Vagina (tissue), 2 donors: Measurements from ENCODE around the gene ITIH3. TPM values are rescaled to one million over a fixed set of nuclear protein-coding genes. Genes with fewer than 3 reads are reported as not detected.
A peak's percentile ranks its signal among the peaks of the same experiment; 100 is the strongest.

Experiments
- DNase-seq, 2 donors: peaks; one replicate each; pipeline ENCODE4 v3.0.0-alpha.2; 2017; ENCODE audit errors: extremely low spot score in 2 of 2
- H3K27ac ChIP-seq: fragments of 200-600 bp; sonication (generic); one replicate; pipeline ENCODE4 v1.5.1; 2019
- H3K27me3 ChIP-seq: fragments of 200-600 bp; sonication (generic); one replicate; pipeline ENCODE4 v1.5.1; 2019
- H3K36me3 ChIP-seq, 2 donors: fragments of 200-600 bp; sonication (generic); one replicate each; pipeline ENCODE4 v1.5.1; 2017 to 2019
- H3K4me1 ChIP-seq: fragments of 200-600 bp; sonication (generic); one replicate; pipeline ENCODE4 v1.5.1; 2019
- H3K4me3 ChIP-seq, 2 donors: fragments of 200-600 bp; sonication (generic); 1 replicate in 1 of 2; 2 replicates in 1 of 2; pipeline ENCODE4 v1.5.1; 2016 to 2019
- H3K9me3 ChIP-seq: fragments of 200-600 bp; sonication (generic); one replicate; pipeline ENCODE4 v1.5.1; 2019
- CTCF ChIP-seq, 3 experiments: fragments of 450-650 bp in 2 of 3; fragments of 200-600 bp in 1 of 3; sonication (generic) in 1 of 3; IDR thresholded peaks; one replicate each; pipeline ENCODE4 v1.5.1; 2017 to 2019; ENCODE audit warnings: antibody characterized with exemption in 3 of 3, mild to moderate bottlenecking in 2 of 3, moderate library complexity in 2 of 3
- POLR2A ChIP-seq, 2 donors: fragments of 450-650 bp; IDR thresholded peaks; one replicate each; pipeline ENCODE4 v1.6.1; 2017; ENCODE audit warnings: antibody characterized with exemption in 2 of 2, mild to moderate bottlenecking in 2 of 2, moderate library complexity in 2 of 2
- POLR2AphosphoS5 ChIP-seq, 2 donors: sonication (generic); formaldehyde crosslinking; IDR thresholded peaks; one replicate each; pipeline ENCODE4 v1.9.0; 2017; ENCODE audit warnings: antibody characterized with exemption in 2 of 2, mild to moderate bottlenecking in 2 of 2, low read depth in 1 of 2; ENCODE audit not compliant: insufficient read depth in 1 of 2
- intact Hi-C: fragments of 100-400 bp; cut with DNase I; formaldehyde crosslinking; loops from one replicate; pipeline ENCODE4 v1.15.1; 2023
- total RNA-seq: library from RNA; depleted of rRNA; stranded (reverse); fragments of >200 nt; gene quantifications from one replicate; pipeline ENCODE4 v1.2.3, GENCODE V29; 2016

ITIH3 gene
- total RNA-seq, 1 donor from 2014 or later, result 7.6 TPM

- intact Hi-C loops, result no loop called here
- no peak for TF ChIP-seq POLR2A (IDR thresholded peaks at IDR 0.05)
- TF ChIP-seq POLR2AphosphoS5 (IDR thresholded peaks at IDR 0.05; ENCODE audit: insufficient read depth in 1 of 2, low read depth in 1 of 2), result no peak
- TF ChIP-seq CTCF (IDR thresholded peaks at IDR 0.05), result no peak
- Histone ChIP-seq H3K4me1 (peaks cover 13% of the 10 kb centered on the region), H3K4me3 (no peak overlapping the region), H3K9me3 (no peaks in the 10 kb centered on the region), H3K27me3 (no peaks in the 10 kb centered on the region), H3K36me3 (no peaks in the 10 kb centered on the region), H3K27ac (no peak overlapping the region)
- DNase-seq, result no peak
Observed at GRCh38 chr3:52784931-52785590, 9.5 kb upstream of the ITIH3 start.

GRCh38 chr3:52786330-52787215 is 8.0 kb upstream of the ITIH3 start:
- no peaks in the 10 kb centered on the region for H3K36me3 ChIP-seq
- intact Hi-C loops, result no loop called here
- H3K4me1 ChIP-seq, result peaks cover 13% of the 10 kb centered on the region
- no peaks in the 10 kb centered on the region for H3K27me3 ChIP-seq
- no peak for DNase-seq
- no peaks in the 10 kb centered on the region for H3K9me3 ChIP-seq
- no peak overlapping the region for H3K4me3 ChIP-seq
- H3K27ac ChIP-seq, result no peak overlapping the region
- no peak for TF ChIP-seq POLR2A (IDR thresholded peaks at IDR 0.05)
- TF ChIP-seq POLR2AphosphoS5 (IDR thresholded peaks at IDR 0.05; ENCODE audit: insufficient read depth in 1 of 2, low read depth in 1 of 2), result no peak
- no peak for TF ChIP-seq CTCF (IDR thresholded peaks at IDR 0.05)

GRCh38 chr3:52787246-52787645 is 7.3 kb upstream of the ITIH3 start:
- TF ChIP-seq POLR2A (IDR thresholded peaks at IDR 0.05) (no peak), CTCF (IDR thresholded peaks at IDR 0.05) (no peak), POLR2AphosphoS5 (IDR thresholded peaks at IDR 0.05; ENCODE audit: insufficient read depth in 1 of 2, low read depth in 1 of 2) (no peak)
- Histone ChIP-seq H3K4me3 (no peak overlapping the region), H3K27ac (no peak overlapping the region), H3K9me3 (no peaks in the 10 kb centered on the region), H3K4me1 (peaks cover 13% of the 10 kb centered on the region), H3K36me3 (no peaks in the 10 kb centered on the region), H3K27me3 (no peaks in the 10 kb centered on the region)
- intact Hi-C loops, result no loop called here
- no peak for DNase-seq

GRCh38 chr3:52787672-52788625 is 6.6 kb upstream of the ITIH3 start:
- H3K4me3 ChIP-seq, result no peak overlapping the region
- peaks cover 13% of the 10 kb centered on the region for H3K4me1 ChIP-seq
- intact Hi-C loops, result no loop called here
- H3K9me3 ChIP-seq, result no peaks in the 10 kb centered on the region
- DNase-seq, result no peak
- no peaks in the 10 kb centered on the region for H3K27me3 ChIP-seq
- TF ChIP-seq CTCF (IDR thresholded peaks at IDR 0.05) (no peak), POLR2AphosphoS5 (IDR thresholded peaks at IDR 0.05; ENCODE audit: insufficient read depth in 1 of 2, low read depth in 1 of 2) (peak in 1 of 2 donors; percentile 28)
- no peak overlapping the region for H3K27ac ChIP-seq
- H3K36me3 ChIP-seq, result no peaks in the 10 kb centered on the region
